ENCODE data around the gene TNS3.

GRCh38 chr7:47473499-47474210, 108.3 kb downstream of the TNS3 start:
- TF ChIP-seq CTCF (IDR thresholded peaks at IDR 0.05; ENCODE audit: extremely low read depth in 1 of 2, insufficient read depth in 1 of 2, low read depth in 1 of 2, low read length in 2 of 2) (no peak), GATA2 (IDR thresholded peaks at IDR 0.05; ENCODE audit: insufficient read depth, insufficient read length, low read depth, low read length) (no peak)

Data from endothelial cell of umbilical vein (primary cell).